ENCODE results near the gene CLN3.

The CLN3 gene

DNA sequence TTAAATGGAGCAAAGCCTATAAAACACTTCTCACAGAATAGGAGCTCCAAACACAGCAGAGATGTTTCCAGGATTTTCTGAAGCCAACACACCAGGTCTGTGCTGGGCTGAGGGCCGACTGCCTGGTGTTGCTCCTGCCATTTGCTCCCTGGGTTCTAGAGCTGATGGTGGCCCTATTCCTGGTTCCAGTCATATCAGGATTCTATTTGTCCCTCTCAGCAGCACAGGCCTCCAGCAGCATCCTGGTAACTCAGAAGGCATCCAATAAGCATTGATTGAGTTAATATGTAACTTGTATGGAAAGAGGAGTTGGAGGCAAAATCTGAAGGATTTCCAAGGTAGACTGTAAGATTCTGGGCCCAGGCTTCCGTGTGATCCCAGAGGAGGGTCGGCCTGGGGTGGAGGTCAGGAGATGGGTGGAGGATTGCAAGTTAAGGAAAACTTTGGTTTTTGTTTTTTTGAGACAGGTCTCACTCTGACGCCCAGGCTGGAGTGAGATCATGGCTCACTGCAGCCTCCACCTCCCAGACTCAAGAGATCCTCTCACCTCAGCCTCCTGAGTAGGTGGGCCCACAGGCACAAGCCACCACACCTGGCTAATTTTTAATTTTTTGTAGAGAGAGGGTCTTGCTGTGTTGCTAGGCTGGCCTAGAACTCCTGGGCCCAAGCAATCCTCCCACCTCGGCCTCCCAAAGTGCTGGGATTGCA, 41.2 kb upstream of the CLN3 start:
- no peaks in the 10 kb centered on the region for H3K27me3 ChIP-seq (ENCODE audit: low read length)
- H3K9ac ChIP-seq (ENCODE audit: low read length): no peak overlapping the region
- TF ChIP-seq EZH2phosphoT487 (conservative IDR thresholded peaks at IDR 0.05; ENCODE audit: low read length): no peak
- TF ChIP-seq, protein P1, sequence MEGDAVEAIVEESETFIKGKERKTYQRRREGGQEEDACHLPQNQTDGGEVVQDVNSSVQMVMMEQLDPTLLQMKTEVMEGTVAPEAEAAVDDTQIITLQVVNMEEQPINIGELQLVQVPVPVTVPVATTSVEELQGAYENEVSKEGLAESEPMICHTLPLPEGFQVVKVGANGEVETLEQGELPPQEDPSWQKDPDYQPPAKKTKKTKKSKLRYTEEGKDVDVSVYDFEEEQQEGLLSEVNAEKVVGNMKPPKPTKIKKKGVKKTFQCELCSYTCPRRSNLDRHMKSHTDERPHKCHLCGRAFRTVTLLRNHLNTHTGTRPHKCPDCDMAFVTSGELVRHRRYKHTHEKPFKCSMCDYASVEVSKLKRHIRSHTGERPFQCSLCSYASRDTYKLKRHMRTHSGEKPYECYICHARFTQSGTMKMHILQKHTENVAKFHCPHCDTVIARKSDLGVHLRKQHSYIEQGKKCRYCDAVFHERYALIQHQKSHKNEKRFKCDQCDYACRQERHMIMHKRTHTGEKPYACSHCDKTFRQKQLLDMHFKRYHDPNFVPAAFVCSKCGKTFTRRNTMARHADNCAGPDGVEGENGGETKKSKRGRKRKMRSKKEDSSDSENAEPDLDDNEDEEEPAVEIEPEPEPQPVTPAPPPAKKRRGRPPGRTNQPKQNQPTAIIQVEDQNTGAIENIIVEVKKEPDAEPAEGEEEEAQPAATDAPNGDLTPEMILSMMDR (IDR thresholded peaks at IDR 0.05; ENCODE audit: insufficient read depth, low read length, poor library complexity, severe bottlenecking): no peak
- H3K27ac ChIP-seq (ENCODE audit: low read depth, low read length): no peak overlapping the region
- no peak overlapping the region for H3K4me3 ChIP-seq (ENCODE audit: insufficient read depth, low read length, poor library complexity, severe bottlenecking)
- H2AFZ ChIP-seq (ENCODE audit: low read depth, low read length, severe bottlenecking): no peak overlapping the region
- H3K9me2 ChIP-seq (replicated peaks; ENCODE audit: insufficient read depth, low read length): no peaks in the 10 kb centered on the region
- H3F3A ChIP-seq (ENCODE audit: insufficient read depth): no peaks in the 10 kb centered on the region
- H3K9me3 ChIP-seq (ENCODE audit: insufficient read depth, low read length): no peaks in the 10 kb centered on the region
- H3K4me2 ChIP-seq (ENCODE audit: low read depth, low read length, poor library complexity, severe bottlenecking): no peak overlapping the region
- no peaks in the 10 kb centered on the region for H3K36me3 ChIP-seq (ENCODE audit: low read length)
- H3K79me2 ChIP-seq (ENCODE audit: insufficient read depth, low read length): no peaks in the 10 kb centered on the region
- no peaks in the 10 kb centered on the region for H4K20me1 ChIP-seq (ENCODE audit: low read depth, low read length)

DNA sequence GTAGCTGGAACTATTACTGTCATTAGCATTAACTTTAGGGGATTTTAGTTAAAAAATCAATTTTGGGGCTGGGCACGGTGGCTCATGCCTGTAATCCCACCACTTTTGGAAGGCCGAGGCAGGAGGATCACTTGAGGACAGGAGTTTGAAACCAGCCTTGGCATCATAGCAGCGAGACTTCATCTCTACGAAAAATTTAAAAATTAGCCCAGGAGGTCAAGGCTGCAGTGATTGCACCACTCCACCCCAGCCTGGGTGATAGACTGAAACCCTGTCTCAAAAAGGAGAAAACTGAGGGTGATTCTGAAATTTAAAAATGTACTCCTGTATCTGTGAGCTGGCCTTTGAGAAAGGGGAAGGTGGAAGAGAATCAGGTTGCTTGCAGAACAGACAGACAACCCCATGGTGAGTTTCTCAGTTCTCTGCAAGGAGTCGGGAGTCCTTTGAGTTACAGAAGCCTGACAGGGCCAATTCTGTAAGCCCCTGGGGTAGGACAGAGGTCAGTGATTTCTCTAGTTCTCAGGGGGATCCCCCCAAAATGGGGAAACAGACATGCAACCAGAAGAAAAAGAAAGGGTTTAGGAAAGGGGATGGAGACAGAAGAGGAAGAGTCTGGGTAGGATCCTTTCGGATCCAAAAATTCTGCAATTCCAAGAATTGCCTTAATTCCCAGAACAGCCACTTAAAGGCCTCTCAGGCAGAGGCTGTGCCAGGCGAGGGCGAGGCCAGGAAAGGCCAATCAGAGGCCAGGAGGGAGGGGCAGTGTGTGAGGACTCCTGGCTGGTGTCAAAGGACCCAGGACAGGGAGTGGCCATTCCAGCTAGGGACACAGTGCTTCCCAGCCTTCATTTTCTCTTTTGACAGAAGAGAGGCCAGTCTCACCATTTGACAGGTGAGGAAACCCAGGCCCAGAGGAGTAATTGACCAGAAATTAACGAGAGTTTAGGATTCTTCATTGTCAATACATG, 40.2 kb upstream of the CLN3 start:
- Histone ChIP-seq H3K9me3 (ENCODE audit: insufficient read depth, low read length) (no peaks in the 10 kb centered on the region), H2AFZ (ENCODE audit: low read depth, low read length, severe bottlenecking) (no peak overlapping the region), H3K27me3 (ENCODE audit: low read length) (no peaks in the 10 kb centered on the region), H4K20me1 (ENCODE audit: low read depth, low read length) (no peaks in the 10 kb centered on the region), H3K4me3 (ENCODE audit: insufficient read depth, low read length, poor library complexity, severe bottlenecking) (no peak overlapping the region), H3K79me2 (ENCODE audit: insufficient read depth, low read length) (no peaks in the 10 kb centered on the region), H3K27ac (ENCODE audit: low read depth, low read length) (no peak overlapping the region), H3K9ac (ENCODE audit: low read length) (no peak overlapping the region), H3K9me2 (replicated peaks; ENCODE audit: insufficient read depth, low read length) (no peaks in the 10 kb centered on the region), H3F3A (ENCODE audit: insufficient read depth) (no peaks in the 10 kb centered on the region), H3K36me3 (ENCODE audit: low read length) (no peaks in the 10 kb centered on the region), H3K4me2 (ENCODE audit: low read depth, low read length, poor library complexity, severe bottlenecking) (no peak overlapping the region)
- TF ChIP-seq, protein P1 (IDR thresholded peaks at IDR 0.05; ENCODE audit: insufficient read depth, low read length, poor library complexity, severe bottlenecking): no peak
- no peak for TF ChIP-seq EZH2phosphoT487 (conservative IDR thresholded peaks at IDR 0.05; ENCODE audit: low read length)

DNA sequence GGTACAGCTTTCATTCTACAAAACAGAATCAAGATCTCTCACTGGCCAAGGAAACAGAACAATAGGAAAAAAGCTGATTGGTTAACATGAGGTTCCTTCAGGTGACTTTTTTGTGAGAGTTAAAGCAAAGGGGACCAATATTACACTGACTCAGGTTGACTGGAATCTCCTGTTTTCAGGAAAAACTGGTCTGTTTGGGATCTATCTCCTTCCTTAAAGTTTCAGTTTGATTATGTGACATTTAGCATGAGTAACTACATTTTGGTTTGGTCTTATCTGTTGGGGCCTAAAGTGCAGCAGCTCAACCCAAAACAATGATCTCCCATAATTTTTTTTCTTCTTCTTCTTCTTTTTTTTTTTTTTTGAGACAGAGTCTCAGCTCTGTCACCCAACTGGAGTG, 37.2 kb upstream of the CLN3 start:
- Histone ChIP-seq H3F3A (ENCODE audit: insufficient read depth) (no peaks in the 10 kb centered on the region), H3K79me2 (ENCODE audit: insufficient read depth, low read length) (no peaks in the 10 kb centered on the region), H3K9me3 (ENCODE audit: insufficient read depth, low read length) (no peaks in the 10 kb centered on the region), H3K4me2 (ENCODE audit: low read depth, low read length, poor library complexity, severe bottlenecking) (no peak overlapping the region), H3K36me3 (ENCODE audit: low read length) (no peaks in the 10 kb centered on the region), H2AFZ (ENCODE audit: low read depth, low read length, severe bottlenecking) (no peak overlapping the region), H3K27me3 (ENCODE audit: low read length) (no peaks in the 10 kb centered on the region), H4K20me1 (ENCODE audit: low read depth, low read length) (no peaks in the 10 kb centered on the region), H3K9me2 (replicated peaks; ENCODE audit: insufficient read depth, low read length) (no peaks in the 10 kb centered on the region), H3K9ac (ENCODE audit: low read length) (no peak overlapping the region), H3K4me3 (ENCODE audit: insufficient read depth, low read length, poor library complexity, severe bottlenecking) (no peak overlapping the region), H3K27ac (ENCODE audit: low read depth, low read length) (no peak overlapping the region)
- TF ChIP-seq EZH2phosphoT487 (conservative IDR thresholded peaks at IDR 0.05; ENCODE audit: low read length): no peak
- TF ChIP-seq, protein P1 (IDR thresholded peaks at IDR 0.05; ENCODE audit: insufficient read depth, low read length, poor library complexity, severe bottlenecking): no peak

Measured in SU-DHL-6 (cell line).